Ovary (tissue), 3 donors: ENCODE results near the gene MPZL2.

Experiments used
- EP300 ChIP-seq: sonication (generic); formaldehyde crosslinking; IDR thresholded peaks from one replicate; pipeline ENCODE4 v1.6.1; 2017; ENCODE audit warnings: antibody characterized with exemption
- POLR2A ChIP-seq: fragments of 450-650 bp; IDR thresholded peaks from one replicate; pipeline ENCODE4 v1.6.1; 2017; ENCODE audit warnings: antibody characterized with exemption, mild to moderate bottlenecking, moderate library complexity
- TF ChIP-seq, protein P1 (sequence below), 3 donors: fragments of 450-650 bp in 2 of 3; fragments of 200-600 bp in 1 of 3; IDR thresholded peaks; one replicate each; pipeline versions ENCODE4 v1.5.1 to v1.8.0; 2016 to 2022; ENCODE audit warnings: antibody characterized with exemption in 3 of 3, mild to moderate bottlenecking in 1 of 3
- donor health status: DM: no; HTN: no; CAD: no.

DNA sequence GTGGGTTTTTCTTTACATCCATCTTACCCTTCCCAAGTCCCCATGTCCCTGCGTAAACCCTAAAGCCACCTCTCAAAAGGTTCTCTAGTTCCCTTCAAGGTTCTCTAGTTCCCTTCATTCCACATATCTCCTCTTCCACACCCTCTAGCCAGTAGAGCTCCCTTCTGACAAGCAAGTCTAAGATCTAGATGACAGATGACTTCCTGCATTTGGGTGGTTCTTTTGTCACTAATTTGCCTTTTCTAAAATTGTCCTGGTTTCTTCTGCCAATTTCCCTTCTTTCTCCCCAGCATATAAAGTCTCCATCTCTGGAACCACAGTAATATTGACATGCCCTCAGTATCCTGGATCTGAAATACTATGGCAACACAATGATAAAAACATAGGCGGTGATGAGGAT, 48.2 kb upstream of the MPZL2 start:
- TF ChIP-seq, protein P1, sequence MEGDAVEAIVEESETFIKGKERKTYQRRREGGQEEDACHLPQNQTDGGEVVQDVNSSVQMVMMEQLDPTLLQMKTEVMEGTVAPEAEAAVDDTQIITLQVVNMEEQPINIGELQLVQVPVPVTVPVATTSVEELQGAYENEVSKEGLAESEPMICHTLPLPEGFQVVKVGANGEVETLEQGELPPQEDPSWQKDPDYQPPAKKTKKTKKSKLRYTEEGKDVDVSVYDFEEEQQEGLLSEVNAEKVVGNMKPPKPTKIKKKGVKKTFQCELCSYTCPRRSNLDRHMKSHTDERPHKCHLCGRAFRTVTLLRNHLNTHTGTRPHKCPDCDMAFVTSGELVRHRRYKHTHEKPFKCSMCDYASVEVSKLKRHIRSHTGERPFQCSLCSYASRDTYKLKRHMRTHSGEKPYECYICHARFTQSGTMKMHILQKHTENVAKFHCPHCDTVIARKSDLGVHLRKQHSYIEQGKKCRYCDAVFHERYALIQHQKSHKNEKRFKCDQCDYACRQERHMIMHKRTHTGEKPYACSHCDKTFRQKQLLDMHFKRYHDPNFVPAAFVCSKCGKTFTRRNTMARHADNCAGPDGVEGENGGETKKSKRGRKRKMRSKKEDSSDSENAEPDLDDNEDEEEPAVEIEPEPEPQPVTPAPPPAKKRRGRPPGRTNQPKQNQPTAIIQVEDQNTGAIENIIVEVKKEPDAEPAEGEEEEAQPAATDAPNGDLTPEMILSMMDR (IDR thresholded peaks at IDR 0.05), result no peak
- no peak for TF ChIP-seq POLR2A
- TF ChIP-seq EP300, result no peak
